GM19240 (cell line): ENCODE data around the gene ABHD12.
"Not testable (repeated sequence)": the region's sequence is repeated elsewhere in the genome, so short reads cannot be mapped to it uniquely, and the experiment has no call there.

ENCODE experiments used
- DNase-seq: peaks from one replicate; pipeline ENCODE4 v3.0.0; 2011; ENCODE audit warnings: low spot score; ENCODE audit not compliant: insufficient read length

Gene ABHD12

DNA sequence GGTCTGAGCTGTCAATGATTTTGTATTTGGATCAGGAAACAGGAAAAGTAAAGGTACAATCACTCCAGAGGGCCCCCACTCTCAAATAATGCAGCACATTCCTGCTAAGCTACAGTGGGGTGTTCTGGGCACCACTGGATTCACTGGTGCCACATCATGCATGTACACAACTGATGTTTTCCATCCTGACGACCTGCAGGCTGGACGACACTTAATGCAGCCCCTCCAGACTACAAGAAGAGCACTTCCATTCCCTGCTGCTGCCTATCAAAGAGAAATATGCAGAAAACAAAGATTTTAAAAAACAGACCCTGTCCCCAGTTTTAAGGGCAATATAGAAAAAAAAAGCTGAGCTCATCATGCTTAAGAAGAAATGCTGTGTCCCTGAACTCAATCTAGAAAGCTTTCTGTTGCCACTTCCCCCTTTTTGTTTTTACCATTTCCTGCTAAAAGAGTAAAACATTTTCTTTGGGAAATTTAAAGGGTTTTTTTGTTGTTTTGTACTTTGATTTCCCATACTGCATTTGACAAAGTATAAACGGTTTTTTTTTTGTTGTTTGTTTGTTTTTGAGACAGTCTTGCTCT lies 35.5 kb downstream of the ABHD12 start:
- no peak for DNase-seq

DNA sequence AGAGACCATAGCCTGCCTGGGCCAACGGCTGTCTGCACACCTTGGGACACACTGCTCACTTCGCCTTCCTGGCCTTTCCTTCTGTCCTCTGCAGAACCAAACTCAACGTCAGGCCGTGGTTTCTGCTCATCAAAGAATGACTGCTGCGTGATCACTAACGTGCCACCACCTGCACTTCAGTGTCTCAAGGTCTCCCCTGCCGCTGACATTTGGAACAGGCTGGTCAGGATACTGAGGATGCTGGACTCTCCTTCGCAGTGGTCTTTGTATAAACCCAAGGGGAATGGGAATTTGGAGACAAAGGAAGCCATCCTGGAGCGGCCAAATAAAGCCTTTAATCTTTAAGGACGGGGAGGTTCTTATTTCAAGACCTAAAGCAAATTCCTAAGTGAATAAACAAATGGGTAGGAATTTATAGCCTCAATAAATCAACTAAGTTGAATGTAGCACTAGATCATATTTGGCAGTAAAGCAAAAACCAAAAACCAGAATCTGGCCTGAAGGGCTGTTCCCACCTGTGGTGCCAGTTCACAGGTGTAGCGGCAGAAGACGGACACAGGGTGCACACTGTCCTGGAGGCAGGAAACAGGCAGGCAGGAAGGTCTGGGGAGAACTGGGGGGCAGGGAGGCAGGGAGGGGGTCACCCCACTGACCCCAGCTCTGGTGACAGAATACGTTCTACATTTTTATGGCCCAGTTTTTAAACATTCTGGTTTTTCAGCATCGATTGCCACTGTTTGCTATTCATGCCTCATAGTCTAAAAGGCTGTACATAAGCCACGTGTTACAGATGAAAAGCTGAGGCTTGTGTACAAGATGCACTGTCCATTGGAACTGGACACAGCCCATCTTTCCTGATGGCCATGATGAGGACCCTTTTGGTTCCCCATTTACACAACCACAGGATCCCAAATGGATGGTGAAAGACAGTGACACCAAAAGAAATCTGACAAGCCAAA lies 36.6 kb downstream of the ABHD12 start:
- DNase-seq = no peak

DNA sequence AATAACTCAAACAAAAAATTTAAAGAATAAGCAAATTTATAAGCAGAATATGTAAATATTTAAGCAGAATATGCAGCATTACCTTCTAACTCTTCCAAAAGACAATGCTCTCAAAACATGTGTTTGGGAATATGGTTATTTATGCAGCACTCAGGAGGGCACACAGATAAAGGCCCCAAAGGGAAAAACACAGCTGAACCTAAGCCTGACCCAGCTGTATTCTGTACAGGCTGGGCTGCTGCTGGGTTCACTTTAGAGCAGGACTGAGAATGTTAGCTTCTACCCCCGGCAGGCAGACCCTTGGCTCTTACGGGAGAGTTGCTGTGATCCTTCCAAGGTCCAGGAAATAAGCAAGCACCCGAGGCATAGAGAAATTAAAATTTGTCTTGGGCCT lies 37.3 kb downstream of the ABHD12 start:
- DNase-seq = no peak

GRCh38 chr20:25352746-25353145 lies 37.9 kb downstream of the ABHD12 start:
- no peak for DNase-seq

- DNase-seq = no peak
These were observed 39.6 kb downstream of the ABHD12 start for GRCh38 chr20:25351024-25351360.

- no peak for DNase-seq
These were observed 44.3 kb downstream of the ABHD12 start for GRCh38 chr20:25346349-25346748.

DNA sequence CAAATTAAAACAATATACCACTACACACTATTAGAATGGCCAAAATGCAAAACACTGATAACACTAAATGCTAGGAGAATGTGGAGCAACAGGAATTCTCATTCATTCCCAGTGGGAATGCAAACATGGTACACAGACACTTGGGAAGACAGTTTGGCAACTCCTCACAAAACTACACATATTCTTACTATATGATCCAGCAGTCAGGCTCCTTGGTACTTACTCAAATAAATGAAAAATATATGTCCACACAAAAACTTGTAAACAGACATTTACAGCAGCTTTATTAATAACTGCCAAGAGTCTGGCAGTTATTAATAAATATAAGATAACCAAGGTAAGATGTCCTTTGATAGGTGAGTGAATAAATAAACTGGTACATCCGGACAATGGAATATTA lies 44.9 kb downstream of the ABHD12 start:
- no peak for DNase-seq

- DNase-seq = no peak
These were observed 46.0 kb downstream of the ABHD12 start for GRCh38 chr20:25344634-25345033.

- DNase-seq = no peak
These were observed 48.6 kb downstream of the ABHD12 start for GRCh38 chr20:25341716-25342680.

DNA sequence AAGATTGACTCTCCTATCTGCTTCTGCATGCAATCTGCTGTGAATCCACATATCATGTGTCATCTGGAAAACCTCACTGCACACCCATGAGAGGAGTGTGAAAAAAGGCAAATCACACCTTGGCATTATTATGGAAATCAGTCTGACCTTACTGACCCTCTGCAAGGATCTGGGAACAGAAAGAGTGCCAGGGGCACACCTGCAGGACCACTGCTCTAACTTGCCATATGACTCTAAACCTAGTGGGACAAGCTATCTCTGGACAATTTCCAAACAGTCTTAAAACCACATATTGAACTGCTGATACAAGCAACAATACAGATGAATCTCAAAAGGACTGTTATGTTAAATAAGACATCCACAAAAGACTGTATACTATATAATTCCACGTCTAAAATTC lies 50.3 kb downstream of the ABHD12 start:
- DNase-seq = no peak

DNA sequence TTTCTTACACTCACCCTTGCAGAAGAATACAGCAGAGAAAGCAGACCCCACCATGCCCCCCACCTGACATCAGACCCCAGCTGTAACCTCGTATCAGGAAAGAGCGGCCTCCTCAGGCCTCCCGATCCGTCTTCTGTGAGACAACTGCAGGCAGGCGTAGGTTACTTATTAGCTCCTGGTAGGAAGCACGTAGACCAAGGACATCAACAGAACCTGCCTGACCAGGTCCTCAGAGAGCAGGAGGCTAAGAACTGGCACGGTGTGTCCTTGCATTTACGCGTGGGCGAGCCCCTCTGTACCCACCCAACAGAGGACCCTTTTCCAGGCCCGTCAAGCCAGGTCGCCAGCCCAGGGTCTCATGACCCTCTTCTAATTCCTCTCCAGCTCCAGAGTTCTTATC lies 51.0 kb downstream of the ABHD12 start:
- no peak for DNase-seq

DNA sequence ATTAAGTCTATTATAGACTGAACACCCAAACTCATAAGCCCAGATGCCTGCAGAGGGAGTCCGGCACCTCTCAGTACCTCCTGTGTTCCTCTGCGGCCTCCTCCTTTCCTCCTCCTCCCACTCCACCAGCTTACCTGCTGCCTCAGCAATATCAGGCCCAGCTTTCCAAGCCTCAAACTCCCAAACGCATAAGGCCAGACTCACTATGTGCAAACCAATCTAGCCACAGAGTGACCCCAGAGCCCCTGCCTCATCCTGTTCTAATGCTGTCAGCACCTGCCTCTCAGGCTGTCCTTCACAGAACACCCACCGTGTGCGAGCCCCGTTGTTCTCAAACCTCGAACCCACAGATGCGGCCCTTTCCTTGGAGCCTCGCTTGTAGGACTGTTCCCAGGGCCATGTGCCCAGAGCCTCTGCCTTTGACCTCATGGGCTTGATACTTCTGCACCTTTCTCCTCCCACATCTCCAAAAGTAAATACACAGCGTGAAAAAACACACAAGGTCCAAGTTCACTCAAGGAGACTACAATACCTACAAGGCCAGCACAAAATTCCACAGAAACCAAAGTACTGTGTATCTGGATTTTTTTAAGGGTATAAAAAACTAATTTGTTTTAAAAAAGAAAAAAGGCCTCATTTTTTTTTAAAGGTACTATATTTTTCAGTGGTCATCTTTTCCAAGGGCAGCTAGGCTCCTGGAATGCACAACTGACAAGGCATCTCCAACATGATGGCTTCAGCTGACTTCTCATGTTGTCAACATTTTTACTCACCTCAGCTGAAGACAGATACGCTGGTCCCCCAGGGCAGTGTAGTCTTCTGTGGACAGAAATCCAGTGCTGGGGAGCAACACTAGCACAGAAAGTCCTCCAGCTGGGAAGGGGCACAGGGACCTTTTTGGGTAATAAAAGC lies 52.3 kb downstream of the ABHD12 start:
- DNase-seq = no peak

DNA sequence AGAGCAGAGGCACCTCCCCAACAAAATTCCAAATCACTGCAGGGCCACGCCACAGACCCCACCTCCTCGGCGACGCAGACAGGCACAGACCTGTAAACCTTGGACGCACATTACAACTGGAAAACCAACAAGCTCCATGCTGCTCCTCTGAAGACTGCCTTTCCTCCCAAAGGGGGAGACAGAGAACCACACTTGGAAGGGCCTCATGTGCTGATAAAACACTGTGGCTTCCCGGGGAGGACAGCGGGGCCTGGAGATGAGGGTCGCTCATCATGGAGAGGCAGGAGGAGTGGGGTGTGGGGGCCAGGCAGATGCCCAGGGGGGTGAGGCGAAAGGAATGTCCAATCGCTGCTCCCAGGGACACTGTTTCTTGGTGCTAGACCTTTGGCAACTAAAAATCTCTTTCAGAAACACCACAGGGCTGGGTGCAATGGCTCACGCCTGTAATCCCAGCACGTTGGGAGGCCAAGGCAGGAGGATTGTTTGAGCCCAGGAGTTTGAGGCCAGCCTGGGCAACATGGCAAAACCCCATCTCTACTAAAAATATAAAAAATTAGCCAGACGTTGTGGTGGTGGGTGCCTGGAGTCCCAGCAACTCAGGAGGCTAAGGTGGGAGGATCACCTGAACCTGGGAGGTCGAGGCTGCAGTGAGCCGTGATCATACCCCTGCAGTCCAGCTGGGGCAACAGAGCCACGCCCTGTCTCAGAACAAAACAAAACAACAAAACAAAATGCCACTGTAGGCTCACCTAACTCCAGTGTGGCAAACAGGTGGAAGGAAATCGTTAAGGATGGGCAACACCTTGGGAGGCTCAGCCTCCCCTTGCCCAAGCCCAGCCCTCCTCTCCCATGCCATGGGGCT lies 53.8 kb downstream of the ABHD12 start:
- no peak for DNase-seq

DNA sequence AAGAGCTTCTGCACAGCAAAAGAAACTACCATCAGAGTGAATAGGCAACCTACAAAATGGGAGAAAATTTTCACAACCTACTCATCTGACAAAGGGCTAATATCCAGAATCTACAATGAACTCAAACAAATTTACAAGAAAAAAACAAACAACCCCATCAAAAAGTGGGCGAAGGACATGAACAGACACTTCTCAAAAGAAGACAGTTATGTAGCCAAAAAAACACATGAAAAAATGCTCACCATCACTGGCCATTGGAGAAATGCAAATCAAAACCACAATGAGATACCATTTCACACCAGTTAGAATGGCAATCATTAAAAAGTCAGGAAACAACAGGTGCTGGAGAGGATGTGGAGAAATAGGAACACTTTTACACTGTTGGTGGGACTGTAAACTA lies 55.7 kb downstream of the ABHD12 start:
- DNase-seq = not testable (repeated sequence)

DNA sequence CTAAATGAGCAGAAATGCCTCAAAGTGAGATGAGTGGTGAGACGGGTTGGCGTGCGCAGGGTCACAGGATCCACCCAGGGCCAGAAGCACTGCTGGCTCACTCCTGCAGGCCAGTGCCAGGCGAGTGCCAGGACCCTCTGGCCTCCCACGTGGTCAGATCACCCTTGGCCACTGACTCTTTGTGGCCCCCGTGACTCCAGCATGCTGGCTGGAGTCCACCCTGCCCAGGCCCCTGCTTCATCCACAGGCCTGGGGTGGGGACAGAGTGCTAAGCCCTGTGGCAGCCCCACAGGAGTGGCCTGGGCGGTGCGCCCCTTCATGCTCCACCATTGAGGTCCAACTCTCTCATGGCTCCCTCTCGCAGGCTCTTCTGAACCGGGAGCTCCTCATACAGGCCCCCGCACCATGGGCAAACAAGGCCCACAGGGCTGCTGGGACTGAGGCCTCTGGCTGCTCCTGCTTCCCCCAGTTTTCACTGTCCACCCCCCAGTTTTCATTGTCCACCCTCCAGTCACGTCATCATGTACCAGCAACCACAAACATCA lies 61.6 kb downstream of the ABHD12 start:
- DNase-seq = no peak

- no peak for DNase-seq
These were observed 63.0 kb downstream of the ABHD12 start for GRCh38 chr20:25327521-25328235.

- DNase-seq = no peak
These were observed 64.6 kb downstream of the ABHD12 start for GRCh38 chr20:25325997-25326396.

GRCh38 chr20:25325073-25325472 lies 65.6 kb downstream of the ABHD12 start:
- no peak for DNase-seq

GRCh38 chr20:25324412-25324811 lies 66.2 kb downstream of the ABHD12 start:
- no peak for DNase-seq
